HepG2 (cell line): Measurements from ENCODE around the gene GADD45B. TPM values are rescaled to one million over a fixed set of nuclear protein-coding genes. Genes with fewer than 3 reads are reported as not detected.

Source experiments
- ARID4A ChIP-seq: sonication (generic); formaldehyde crosslinking; IDR thresholded peaks from 2 replicates; pipeline ENCODE4 v1.5.0; 2020; ENCODE audit warnings: mild to moderate bottlenecking, missing genetic modification reagents, borderline replicate concordance
- CBX2 ChIP-seq, 2 experiments: fragments of 200-600 bp in 1 of 2; sonication (generic); formaldehyde crosslinking in 1 of 2; IDR thresholded peaks; 2 replicates each; pipeline versions ENCODE4 v1.7.0 to v1.8.1; 2018 to 2022; ENCODE audit warnings: low read depth in 2 of 2, low read length in 1 of 2, mild to moderate bottlenecking in 1 of 2, missing genetic modification reagents in 1 of 2
- IRF1 ChIP-seq: sonication (generic); formaldehyde crosslinking; IDR thresholded peaks from 2 replicates; pipeline ENCODE4 v1.4.0; 2020; ENCODE audit warnings: low read depth, mild to moderate bottlenecking, missing genetic modification reagents
- KDM1A ChIP-seq: IDR thresholded peaks from 2 replicates; pipeline ENCODE4 v1.6.1; 2016; ENCODE audit warnings: missing compliant biosample characterization
- MBD4 ChIP-seq: IDR thresholded peaks from 2 replicates; pipeline ENCODE4 v1.6.1; 2012; ENCODE audit warnings: low read length, inconsistent platforms, borderline replicate concordance
- MBNL3 ChIP-seq: fragments of 250-450 bp; sonication (Bioruptor Pico); conservative IDR thresholded peaks from 2 replicates; pipeline ENCODE4 v1.8.0; 2022; ENCODE audit warnings: mild to moderate bottlenecking, inconsistent platforms
- MEF2D ChIP-seq: sonication (generic); formaldehyde crosslinking; IDR thresholded peaks from 2 replicates; pipeline ENCODE4 v1.5.1; 2020; ENCODE audit warnings: mild to moderate bottlenecking, missing genetic modification reagents
- MLX ChIP-seq: IDR thresholded peaks from 2 replicates; pipeline ENCODE4 v1.6.1; 2016
- PAWR ChIP-seq: sonication (generic); formaldehyde crosslinking; IDR thresholded peaks from 2 replicates; pipeline ENCODE4 v1.4.0; 2020; ENCODE audit warnings: missing genetic modification reagents, mild to moderate bottlenecking, borderline replicate concordance
- RBM39 ChIP-seq: fragments of 200-400 bp; formaldehyde crosslinking; IDR thresholded peaks from one replicate; pipeline ENCODE4 v1.6.1; 2018; ENCODE audit warnings: antibody characterized with exemption, mild to moderate bottlenecking, low read depth, low read length; ENCODE audit not compliant: poor library complexity, severe bottlenecking
- RFXANK ChIP-seq: IDR thresholded peaks from 2 replicates; pipeline ENCODE4 v1.6.1; 2016
- SMAD9 ChIP-seq: sonication (generic); formaldehyde crosslinking; IDR thresholded peaks from 2 replicates; pipeline ENCODE4 v1.5.1; 2020; ENCODE audit warnings: mild to moderate bottlenecking, missing genetic modification reagents
- STAT5B ChIP-seq: sonication (generic); formaldehyde crosslinking; IDR thresholded peaks from 2 replicates; pipeline ENCODE4 v1.4.0; 2020; ENCODE audit warnings: missing genetic modification reagents
- YEATS2 ChIP-seq: sonication (generic); formaldehyde crosslinking; IDR thresholded peaks from 2 replicates; pipeline ENCODE4 v1.4.0; 2020; ENCODE audit warnings: missing genetic modification reagents, borderline replicate concordance
- ZBTB2 ChIP-seq: sonication (generic); formaldehyde crosslinking; IDR thresholded peaks from 2 replicates; pipeline ENCODE4 v1.8.0; 2022; ENCODE audit warnings: low read depth, missing genetic modification reagents
- ZNF20 ChIP-seq: sonication (generic); formaldehyde crosslinking; IDR thresholded peaks from 2 replicates; pipeline ENCODE4 v1.4.0; 2020; ENCODE audit warnings: mild to moderate bottlenecking, moderate library complexity, missing genetic modification reagents
- ZNF562 ChIP-seq: sonication (generic); formaldehyde crosslinking; IDR thresholded peaks from 2 replicates; pipeline ENCODE4 v1.8.0; 2022; ENCODE audit warnings: missing genetic modification reagents, borderline replicate concordance
- ZNF598 ChIP-seq: sonication (generic); formaldehyde crosslinking; IDR thresholded peaks from 2 replicates; pipeline ENCODE4 v1.5.1; 2020; ENCODE audit warnings: mild to moderate bottlenecking, missing genetic modification reagents, borderline replicate concordance
- ZNF644 ChIP-seq: IDR thresholded peaks from 2 replicates; pipeline ENCODE4 v1.6.1; 2016; ENCODE audit warnings: low read depth
- polyA plus RNA-seq, 8 experiments: library from polyadenylated mRNA; depleted of rRNA in 3 of 8; stranded (reverse) in 7 of 8; unstranded in 1 of 8; fragments of >200 nt; fragmentation: Illumina TruSeq in 4 of 8; extraction: Trizol in 4 of 8; gene quantifications; 2 replicates each; pipeline versions ENCODE4 v1.2.1 to v1.2.3, GENCODE V29; 2011 to 2016; ENCODE audit warnings: low read depth in 4 of 8, missing spikeins in 1 of 8, mixed read lengths in 1 of 8; ENCODE audit not compliant: insufficient read depth in 1 of 8
- total RNA-seq, 5 experiments: library from RNA; depleted of rRNA; stranded (reverse); fragments of >200 nt; fragmentation: Illumina TruSeq; extraction: Trizol; gene quantifications; 2 replicates each; pipeline ENCODE4 v1.2.3, GENCODE V29; 2016; ENCODE audit warnings: low read depth in 1 of 5

The GADD45B gene
- total and polyA plus RNA-seq, 2 of the 13 experiments (the other 11 are each of a cell fraction or from before 2014, with no cell fraction given) = 4.6 to 34.1 TPM

- TF ChIP-seq ARID4A (peak; percentile 63; the same call in 1 of the 2 replicates), RBM39 (peak; percentile 48), CBX2 (IDR thresholded peaks at IDR 0.05; ENCODE audit: low read depth, low read length) (no peak), CBX2 (CRISPR knock-in tag; IDR thresholded peaks at IDR 0.05; ENCODE audit: low read depth) (no peak), STAT5B (CRISPR knock-in tag) (no peak), MEF2D (CRISPR knock-in tag) (no peak), ZNF598 (CRISPR knock-in tag) (peak; percentile 33; the same call in 1 of the 2 replicates), RFXANK (CRISPR knock-in tag) (peak; percentile 79; the same call in 1 of the 2 replicates), ZNF562 (no peak), MBNL3 (CRISPR knock-in tag) (no peak), MLX (CRISPR knock-in tag) (no peak; the same call in 1 of the 2 replicates), ZBTB2 (no peak), ZNF20 (no peak), PAWR (CRISPR knock-in tag) (no peak), ZNF644 (CRISPR knock-in tag) (no peak), MBD4 (no peak), IRF1 (CRISPR knock-in tag) (no peak), KDM1A (CRISPR knock-in tag) (no peak; the same call in 1 of the 2 replicates), SMAD9 (CRISPR knock-in tag) (no peak), YEATS2 (CRISPR knock-in tag) (peak; percentile 58; the same call in 1 of the 2 replicates)
Observed at GRCh38 chr19:2474232-2475017, 1.5 kb upstream of the GADD45B start (continued).
